HG03439 (cell line): Measurements from ENCODE around the gene TVP23A.

Source experiments
- ATAC-seq: cut with Tn5 transposase; IDR thresholded peaks from one replicate; pipeline ENCODE4 v1.9.1; 2021; ENCODE audit warnings: mild to moderate bottlenecking, moderate library complexity; ENCODE audit not compliant: unreplicated experiment

Gene TVP23A

DNA sequence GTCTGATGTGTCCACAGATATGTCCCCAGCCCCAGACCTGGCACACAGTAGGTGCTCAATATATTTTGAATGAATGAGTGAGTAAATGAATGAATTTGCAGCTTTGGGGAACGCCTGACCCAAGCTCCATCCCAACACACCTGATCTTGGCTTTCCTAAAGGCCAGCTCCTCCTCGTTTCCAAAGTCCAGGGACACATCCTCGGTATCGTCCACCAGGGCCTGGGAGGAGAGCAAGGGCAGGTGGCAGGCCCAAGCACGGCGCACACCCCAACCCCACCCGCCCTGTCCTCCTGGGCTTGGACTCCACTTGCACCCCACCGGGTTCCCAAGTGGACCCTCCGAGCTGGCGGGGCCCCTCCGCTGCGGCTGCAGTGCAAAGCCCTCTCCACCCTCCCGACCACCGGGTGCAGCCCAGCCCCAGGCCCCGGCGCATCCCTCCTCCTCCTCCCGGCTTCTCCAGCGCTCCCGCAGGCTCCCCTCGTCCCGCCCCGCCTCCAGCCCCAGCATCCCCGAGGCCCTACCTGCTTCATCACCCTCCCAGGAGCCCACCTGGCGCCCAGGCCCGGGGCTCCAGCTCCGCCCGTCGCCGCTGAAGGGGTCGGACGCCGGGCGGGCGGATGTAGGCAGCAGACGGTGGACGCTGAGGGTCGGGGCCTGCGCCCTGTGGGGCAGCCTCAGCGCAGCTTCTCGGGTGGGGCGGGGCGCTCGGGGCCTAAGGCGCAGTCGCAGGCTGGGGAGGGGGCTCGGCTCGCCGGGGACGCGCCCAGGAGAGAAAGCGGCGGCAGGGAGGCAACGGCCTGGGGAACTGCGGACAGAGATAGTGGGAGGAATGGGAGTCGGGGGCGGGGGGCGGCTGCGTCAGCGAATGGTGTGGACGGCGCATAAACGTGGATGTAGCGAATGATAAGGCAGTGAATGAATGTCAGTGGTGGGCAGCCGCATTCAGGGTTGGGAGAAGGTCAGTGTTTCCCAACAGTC lies at the start of gene TVP23A:
TSS of gene TVP23A (minus strand) at position 832 of the 979 bp plus-strand sequence. CDS start at position 531, 301 bp downstream.
- no peak for ATAC-seq

DNA sequence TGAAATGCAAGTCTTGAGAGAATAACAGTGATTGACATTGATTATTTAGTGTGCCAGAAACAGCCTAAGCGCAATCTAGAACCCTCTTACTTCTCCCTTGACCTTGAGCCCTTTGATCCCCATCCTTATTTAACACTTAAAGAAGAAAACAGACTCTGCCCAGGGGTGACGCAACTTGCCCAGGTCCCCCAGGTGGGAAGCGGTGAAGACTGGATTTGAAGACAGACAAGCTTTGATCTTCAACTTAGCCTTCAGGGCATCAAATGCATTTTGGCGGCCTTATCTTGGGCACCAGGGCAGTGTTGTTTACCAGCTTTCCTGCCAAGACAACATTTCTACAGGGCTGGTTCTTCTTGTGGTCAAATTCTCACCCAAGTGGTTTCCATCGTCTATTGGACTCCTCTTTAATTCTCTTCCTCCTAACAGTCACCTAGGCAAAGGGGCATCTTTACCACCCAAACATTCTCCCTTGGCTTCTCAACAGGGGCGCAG lies 49.6 kb upstream of the TVP23A start:
- no peak for ATAC-seq

DNA sequence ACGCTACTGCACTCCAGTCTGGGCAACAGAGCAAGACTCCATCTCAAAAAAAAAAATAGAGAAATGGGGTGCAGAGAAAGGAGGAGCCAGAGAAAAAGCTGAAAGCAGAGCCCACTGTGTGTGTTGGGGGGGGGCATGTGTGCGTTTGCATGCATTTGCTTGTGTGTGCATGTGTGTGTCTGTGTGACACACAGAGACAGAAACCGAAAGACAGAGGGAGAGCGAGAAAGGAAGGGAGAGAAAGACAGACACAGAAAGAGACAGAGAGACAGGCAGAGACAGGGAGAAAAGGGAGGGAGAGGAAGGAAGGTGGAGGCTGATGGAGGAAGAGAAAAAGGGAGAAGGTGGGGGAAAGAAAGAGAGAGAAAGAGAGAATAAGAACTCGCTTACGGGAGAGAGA lies 48.6 kb upstream of the TVP23A start:
- no peak for ATAC-seq

DNA sequence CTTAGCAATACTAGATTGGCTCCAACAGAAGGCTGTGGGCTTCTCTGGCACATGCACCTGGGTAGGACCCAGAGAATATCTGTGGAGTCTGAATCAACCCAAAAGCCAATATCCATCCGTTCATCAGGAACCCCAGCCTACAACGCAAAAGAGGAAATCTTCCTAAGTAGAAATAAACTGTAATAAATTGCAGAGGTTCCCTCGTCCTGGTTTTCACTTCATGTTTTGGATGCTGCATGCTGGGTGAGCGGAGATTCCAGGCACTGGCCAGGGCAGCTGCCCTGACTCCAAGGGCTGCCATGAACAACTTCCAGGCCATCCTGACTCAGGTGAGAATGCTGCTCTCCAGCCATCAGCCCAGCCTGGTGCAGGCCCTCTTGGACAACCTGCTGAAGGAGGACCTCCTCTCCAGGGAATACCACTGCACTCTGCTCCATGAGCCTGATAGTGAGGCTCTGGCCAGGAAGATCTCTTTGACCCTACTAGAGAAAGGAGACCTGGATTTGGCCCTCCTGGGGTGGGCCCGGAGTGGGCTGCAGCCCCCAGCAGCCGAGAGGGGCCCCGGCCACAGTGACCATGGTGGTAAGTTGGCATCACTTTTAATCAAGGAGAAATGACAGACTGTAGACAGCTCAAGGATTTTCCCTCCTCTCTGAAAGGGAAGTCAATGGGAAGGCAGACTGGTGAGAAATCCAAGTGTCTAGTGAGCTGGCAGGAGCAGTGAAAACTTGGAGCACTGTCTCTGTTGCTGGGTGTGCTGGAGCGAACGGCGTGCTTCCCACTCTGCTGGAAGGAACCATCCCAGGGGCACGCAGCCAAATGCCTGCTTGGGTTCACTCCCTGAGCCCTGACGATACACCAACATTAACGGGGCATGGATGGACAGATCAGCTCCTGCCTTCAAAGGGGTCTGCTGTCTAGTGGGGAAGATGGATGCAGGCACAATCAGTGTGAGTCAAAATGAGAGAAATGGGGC lies 47.7 kb upstream of the TVP23A start:
- ATAC-seq, result no peak

DNA sequence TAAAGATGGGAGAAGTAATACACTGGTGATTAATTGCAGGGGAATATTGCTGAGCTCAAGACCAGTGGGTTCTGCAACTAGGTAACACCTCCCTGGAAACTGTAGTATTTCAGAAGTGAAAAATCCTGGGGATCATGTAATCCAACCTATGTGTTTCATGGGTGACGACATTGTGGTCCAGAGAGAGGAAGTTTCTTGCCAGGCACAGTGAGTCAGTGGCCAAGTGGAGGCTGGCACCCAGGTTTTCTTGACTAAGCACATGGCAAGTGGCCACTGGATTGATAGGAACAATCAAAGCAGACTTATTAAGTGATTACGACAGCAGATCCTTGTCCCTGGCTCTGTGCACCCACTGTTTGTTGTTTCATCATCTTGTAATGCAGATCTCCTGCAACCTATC lies 43.8 kb upstream of the TVP23A start:
- no peak for ATAC-seq

DNA sequence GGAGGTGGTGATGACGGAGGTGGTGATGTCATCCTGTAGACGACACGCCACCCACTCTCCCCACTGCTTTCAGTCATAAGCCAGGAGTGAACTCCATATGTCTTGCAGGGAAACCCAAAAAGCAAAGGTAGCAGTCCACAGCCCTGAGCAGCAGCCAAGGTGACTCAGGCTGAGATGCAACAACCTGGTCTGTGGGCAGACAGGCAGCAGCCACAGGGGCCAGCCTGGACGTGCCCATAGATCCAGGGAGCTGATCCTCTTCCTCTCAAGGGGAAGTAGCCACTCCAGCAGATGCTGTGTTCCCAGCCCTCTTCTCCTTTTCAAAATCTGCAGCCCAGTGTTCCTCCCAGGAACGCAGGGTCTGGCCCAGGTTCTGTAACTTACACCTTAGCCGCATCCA lies 41.1 kb upstream of the TVP23A start:
- no peak for ATAC-seq

DNA sequence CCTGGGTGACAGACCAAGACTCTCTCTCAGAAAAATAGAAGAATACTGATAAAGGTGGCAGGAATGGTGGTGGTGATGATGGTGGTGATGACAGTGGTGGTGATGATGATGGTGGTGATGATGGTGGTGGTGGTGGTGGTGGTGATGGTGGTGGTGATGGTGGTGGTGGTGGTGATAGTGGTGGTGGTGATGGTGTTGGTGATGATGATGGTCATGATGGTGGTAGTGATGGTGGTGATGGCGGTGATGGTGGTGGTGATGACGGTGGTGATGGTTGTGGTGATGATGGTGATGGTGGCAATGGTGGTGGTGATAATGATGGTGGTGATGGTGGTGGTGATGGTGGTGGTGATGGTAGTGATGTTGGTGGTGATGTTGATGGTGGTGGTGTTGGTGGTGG lies 40.4 kb upstream of the TVP23A start:
- ATAC-seq, result no peak

DNA sequence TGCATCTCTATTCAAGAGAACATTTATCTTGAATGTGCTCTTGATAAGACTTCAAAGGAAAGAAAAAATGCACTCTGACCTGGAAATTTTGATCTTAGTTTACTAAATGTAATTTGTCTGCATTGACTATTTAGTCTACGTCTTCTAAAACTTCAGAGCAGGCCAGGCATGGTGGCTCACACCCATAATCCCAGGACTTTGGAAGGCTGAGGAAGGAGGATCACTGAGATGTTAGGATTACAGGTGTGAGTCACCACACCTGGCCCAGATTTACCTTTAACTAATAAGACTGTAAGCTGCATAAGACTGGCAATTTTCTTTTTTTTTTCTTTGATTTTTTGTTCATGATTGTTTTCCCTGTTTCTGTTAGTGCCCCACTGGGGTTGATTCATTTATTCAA lies 39.6 kb upstream of the TVP23A start:
- ATAC-seq, result no peak

DNA sequence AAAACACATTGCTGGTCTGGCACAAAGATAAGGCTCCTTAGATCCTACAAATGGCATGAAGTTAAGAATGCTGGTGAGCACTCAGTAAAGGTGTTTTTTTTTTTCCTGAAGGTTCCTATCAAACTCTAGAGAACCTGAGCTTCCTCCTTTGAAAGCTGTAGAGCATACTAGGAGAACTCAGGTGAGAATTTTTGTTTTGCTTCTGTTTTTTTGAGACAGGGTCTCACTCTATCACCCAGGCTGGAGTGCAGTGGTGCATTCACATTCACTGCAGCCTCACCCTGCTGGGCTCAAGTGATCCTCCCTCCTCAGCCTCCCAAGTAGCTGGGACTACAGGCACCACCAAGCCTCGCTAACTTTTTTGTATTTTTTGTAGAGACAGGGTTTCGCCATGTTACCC lies 37.4 kb upstream of the TVP23A start:
- ATAC-seq, result no peak

DNA sequence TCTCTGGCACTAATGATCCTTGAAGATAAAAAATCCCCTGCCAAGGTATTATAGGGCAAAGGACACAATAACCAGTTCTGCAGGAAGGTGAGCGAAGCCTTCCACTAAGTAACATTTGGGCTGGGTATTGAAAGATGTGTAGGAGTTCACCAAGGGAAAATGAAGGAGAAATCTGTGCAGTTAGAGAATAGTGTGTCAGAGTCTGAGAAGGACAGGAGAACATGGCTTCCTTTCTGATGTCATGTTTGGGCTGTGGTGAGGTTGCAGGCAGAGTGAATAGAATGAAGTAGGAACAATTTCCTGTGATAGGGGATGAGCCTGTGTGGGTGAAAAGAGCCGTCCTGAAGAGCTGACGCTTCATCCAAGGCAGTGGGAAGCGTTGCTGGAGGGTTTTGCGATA lies 34.4 kb upstream of the TVP23A start:
- no peak for ATAC-seq

DNA sequence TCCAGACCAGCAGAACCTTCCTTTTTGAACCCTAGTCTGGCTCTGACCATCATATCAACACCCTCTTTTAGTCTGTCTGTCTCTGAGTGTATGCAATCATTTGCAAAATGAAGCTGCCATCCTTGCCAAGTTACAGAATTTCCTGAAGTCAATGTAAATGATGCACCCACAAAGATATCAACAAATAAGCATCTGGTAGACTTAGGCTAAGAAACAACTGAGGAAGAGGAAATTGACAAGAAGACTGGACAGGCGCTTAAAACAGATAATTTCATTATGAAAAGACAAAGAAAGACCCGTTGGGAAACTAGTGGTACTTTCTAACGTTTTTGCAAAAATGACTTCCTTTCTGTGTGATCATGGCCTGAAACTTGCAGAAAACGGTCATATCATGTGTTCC lies 33.7 kb upstream of the TVP23A start:
- no peak for ATAC-seq

DNA sequence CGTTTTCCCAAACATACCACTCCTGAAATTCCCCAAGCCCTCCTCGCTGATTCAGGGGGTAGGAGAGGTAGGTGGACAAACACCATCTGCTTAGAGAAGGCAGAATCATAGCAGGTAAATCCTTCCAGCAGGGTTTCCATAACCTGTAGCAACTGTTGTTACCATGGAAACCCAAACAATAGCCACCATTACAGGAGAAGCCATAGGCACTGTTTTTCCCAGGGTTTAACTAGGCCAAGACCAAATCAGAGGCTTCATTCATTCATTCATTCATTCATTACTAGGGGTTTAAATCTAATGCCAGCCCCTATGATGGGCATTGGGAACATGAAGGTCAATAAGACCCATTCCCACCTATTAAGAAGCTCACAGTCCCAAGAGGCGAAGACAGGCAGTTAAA lies 32.9 kb upstream of the TVP23A start:
- ATAC-seq, result no peak

DNA sequence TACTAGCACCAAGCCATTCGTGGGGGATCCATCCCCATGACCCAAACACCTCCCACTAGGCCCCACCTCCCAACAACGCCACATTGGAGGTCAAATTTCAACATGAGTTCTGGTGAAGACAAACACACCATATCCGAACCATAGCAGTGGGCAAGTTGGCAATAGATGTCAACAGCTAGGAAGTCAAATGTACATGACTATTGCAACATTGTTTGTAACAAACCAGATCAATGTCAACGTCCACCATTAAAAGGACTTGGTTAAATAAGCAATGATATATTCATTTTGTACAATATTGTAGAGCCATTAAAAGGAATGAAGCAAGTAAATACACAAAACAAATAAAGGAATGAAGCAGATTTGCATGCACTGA lies 31.9 kb upstream of the TVP23A start:
- no peak for ATAC-seq

DNA sequence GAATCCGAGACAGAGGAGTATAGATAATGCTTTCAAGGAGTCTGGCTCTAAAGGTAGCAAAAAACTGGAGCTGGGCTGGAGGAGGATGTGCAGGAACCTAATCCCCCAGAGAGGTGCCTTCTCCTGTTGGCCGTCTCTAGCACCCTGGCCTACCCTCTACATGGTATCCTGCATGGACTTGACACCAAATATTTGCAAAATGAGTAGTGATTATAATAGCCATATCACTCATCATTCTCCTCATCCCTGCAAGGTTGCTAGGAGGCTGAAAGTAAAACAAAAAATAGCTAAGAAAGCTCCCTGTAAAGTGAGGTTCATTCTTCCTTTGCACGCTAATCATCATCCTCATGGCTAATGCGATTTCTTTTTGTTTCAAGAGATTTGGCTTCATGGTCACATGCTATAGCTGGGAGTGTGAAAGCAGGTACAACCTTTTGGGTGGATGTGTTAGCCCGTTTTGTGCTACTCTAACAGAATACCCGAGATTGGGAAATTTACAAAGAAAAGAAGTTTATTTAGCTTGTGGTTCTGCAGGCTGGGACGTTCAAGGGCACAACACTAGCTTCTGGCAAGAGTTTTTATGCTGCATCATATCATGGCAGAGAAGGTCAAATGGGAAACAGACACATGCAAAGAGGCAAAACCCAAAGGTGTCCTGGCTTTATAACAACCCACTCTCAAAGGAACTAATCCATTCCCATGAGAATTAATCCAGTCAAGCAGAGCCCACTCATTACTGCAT lies 31.3 kb upstream of the TVP23A start:
- ATAC-seq, result no peak

DNA sequence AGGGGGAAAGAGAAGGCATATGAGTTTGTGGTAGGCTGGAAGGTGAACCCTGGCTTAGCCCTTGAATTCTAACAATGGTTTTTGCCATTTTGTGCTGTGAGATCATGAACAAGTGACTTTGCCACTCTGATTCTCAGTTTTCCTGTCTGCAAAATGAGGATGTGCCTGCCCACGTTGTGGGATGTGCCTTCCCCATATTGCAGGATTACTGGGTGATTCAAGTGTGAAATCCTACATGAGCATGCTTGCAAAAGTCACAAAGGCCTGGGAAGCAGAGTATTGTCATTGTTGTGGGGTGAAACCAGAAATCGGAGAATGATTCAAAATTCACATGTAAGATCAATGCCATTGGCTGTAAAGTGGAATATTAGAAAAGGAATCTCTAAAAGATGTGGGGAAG lies 28.6 kb upstream of the TVP23A start:
- no peak for ATAC-seq

DNA sequence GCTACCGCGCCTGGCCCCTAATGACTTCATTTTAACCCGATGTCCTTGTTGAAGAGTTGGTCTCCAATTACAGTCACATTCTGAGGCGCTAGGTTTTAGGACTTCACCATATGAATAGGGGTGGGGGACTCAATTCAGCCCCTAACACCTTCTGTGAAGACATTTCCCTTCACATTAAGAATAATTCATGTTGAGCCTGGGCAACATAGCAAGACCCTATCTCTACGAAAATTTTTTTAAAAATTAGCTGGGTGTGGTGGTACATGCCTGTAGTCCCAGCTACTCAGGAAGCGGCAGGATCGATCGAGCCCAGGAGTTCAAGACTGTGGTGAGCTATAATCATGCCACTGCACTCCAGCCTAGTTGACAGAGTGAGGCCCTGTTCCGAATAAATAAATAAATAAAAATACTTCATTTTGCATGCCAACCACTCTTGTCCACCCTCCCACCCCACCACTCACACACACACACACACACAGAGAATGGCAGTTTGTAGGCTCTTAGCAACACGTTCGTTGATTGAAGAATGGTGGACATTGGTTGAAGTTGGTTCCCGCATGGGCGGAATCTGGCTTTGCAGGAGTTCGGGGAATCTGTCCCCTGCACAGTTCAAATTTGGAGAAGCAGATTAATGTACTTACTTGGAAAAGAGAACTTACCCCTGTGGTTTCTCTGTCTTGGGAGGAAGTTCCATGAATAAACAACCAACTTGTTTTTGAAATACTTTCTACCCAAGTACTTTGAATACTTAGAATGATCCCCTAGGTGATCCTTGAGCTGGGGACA lies 27.8 kb upstream of the TVP23A start:
- no peak for ATAC-seq

DNA sequence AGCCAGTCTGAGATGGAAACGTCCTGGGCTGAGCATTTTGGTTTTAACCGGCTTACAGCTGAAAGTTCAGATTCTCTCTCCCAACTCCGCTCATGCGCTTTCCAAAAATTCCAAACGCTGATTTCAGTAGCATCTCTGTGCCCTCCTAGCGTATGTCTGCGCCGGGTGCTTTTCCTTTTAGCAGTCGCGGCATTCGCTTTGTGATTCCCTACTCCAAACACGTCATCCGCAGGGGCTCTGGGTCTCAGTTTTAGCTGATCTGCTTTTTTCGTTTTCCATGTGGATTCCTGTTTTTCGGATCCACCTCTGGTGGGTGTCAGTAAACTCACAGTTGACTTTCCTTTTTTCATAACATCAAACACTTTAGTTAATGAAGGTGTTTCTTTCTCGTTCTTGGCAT lies 22.1 kb upstream of the TVP23A start:
- no peak for ATAC-seq

DNA sequence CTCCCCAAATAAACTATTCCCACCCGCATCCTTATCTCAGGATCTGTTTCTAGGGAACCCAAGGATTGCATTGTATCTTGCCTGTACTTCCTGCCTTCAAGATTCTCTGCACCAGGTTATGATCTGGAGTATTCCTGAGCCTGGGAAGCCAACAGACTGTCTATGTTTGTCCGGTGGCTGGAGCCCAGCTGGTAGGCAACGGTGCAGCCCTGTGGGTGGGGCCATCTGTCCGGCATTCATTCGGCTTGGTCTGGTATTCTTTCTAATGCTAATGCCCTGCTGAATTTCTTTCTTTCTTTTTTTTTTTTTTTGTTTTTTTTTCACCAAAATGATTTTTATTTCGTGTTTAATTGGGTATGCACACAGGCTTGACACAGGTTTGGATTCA lies 20.7 kb upstream of the TVP23A start:
- ATAC-seq, result no peak

DNA sequence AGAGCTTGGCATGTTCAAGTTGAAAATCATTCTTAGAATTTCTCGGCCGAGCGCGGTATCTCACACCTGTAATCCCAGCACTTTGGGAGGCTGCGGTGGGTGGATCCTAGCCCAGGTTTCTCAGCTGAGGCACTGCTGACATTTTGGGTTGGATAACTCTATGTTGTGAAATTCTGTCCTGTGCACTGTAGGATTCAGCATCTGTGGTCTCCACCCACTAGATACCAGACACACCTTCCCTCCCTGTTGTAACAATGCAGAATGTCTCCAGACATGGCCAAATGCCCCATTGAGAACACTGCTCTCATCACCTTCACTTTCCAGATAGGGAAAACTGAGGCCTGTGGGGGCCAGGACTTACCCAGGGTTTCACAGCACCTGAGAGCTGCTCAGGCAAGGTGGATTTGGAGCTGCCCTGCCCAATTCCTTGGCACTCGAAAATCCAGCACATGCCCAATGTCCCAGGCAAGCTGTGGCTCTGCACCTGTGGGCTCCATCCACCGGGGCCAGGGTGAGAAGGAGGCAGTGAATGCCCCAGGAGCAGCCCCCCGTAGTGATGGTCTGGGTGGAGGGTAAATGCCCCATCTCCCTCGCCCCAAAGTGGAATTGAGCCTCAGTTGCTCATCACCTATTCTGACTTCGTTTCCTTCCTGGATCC lies 20.2 kb upstream of the TVP23A start:
- no peak for ATAC-seq
